Coronary artery (tissue), 2 donors: ENCODE results near the gene KCNH5.
"Not testable (repeated sequence)": the region's sequence is repeated elsewhere in the genome, so short reads cannot be mapped to it uniquely, and the experiment has no call there.

Source experiments
- DNase-seq: peaks from one replicate; pipeline ENCODE4 v3.0.0-alpha.2; 2017; ENCODE audit warnings: low spot score
- H3K27ac ChIP-seq, 2 donors: fragments of 200-600 bp; sonication (generic); one replicate each; pipeline ENCODE4 v1.5.1; 2016 to 2019
- H3K4me3 ChIP-seq: fragments of 200-600 bp; sonication (generic); 2 replicates; pipeline ENCODE4 v1.5.1; 2016; ENCODE audit warnings: mild to moderate bottlenecking, moderate library complexity
- CTCF ChIP-seq: fragments of 200-600 bp; sonication (generic); IDR thresholded peaks from one replicate; pipeline ENCODE4 v1.5.1; 2019; ENCODE audit warnings: antibody characterized with exemption

Gene KCNH5

GRCh38 chr14:62807636-62808035, 237.6 kb downstream of the KCNH5 start:
- no peak overlapping the region for H3K4me3 ChIP-seq
- no peak for DNase-seq
- no peak overlapping the region for H3K27ac ChIP-seq
- TF ChIP-seq CTCF = no peak

GRCh38 chr14:62800577-62800976, 244.7 kb downstream of the KCNH5 start:
- no peak for TF ChIP-seq CTCF
- no peak overlapping the region for H3K27ac ChIP-seq
- H3K4me3 ChIP-seq = no peak overlapping the region
- DNase-seq = no peak

GRCh38 chr14:62796431-62796830, 248.8 kb downstream of the KCNH5 start:
- H3K4me3 ChIP-seq = no peak overlapping the region
- TF ChIP-seq CTCF = no peak
- no peak overlapping the region for H3K27ac ChIP-seq
- no peak for DNase-seq

GRCh38 chr14:62792578-62792977, 252.7 kb downstream of the KCNH5 start:
- H3K27ac ChIP-seq = no peak overlapping the region
- TF ChIP-seq CTCF = no peak
- DNase-seq = no peak

GRCh38 chr14:62781328-62781727, 263.9 kb downstream of the KCNH5 start:
- H3K4me3 ChIP-seq, DNase-seq, H3K27ac ChIP-seq: not testable (repeated sequence)

More at GRCh38 chr14:62792578-62792977, 252.7 kb downstream of the KCNH5 start:
- no peak overlapping the region for H3K4me3 ChIP-seq

- no peak overlapping the region for H3K27ac ChIP-seq
- no peak for TF ChIP-seq CTCF
- H3K4me3 ChIP-seq = no peak overlapping the region
- no peak for DNase-seq
These were observed 266.4 kb downstream of the KCNH5 start for GRCh38 chr14:62778852-62779251.

- H3K4me3 ChIP-seq = no peak overlapping the region
- DNase-seq = no peak
- H3K27ac ChIP-seq = no peak overlapping the region
- no peak for TF ChIP-seq CTCF
These were observed 266.9 kb downstream of the KCNH5 start for GRCh38 chr14:62778310-62778709.

- DNase-seq = no peak
- Histone ChIP-seq H3K4me3 (no peak overlapping the region), H3K27ac (no peak overlapping the region)
- no peak for TF ChIP-seq CTCF
These were observed 267.7 kb downstream of the KCNH5 start for GRCh38 chr14:62777510-62777909.
